Heart left ventricle (tissue), 16 donors: ENCODE results near the gene MAPK10. TPM values are rescaled to one million over a fixed set of nuclear protein-coding genes. Genes with fewer than 3 reads are reported as not detected.

Source experiments
- ATAC-seq, 4 donors: fragments of 200-7000 bp; cut with Tn5 transposase; one replicate each; pipeline ENCODE4 v1.9.1; 2020 to 2022; ENCODE audit warnings: moderate library complexity in 4 of 4, mild to moderate bottlenecking in 3 of 4, moderate number of reproducible peaks in 1 of 4
- DNase-seq, 5 donors: peaks; one replicate each; pipeline ENCODE4 v3.0.0-alpha.2; 2020
- H3K27ac ChIP-seq, 12 donors: fragments of 200-600 bp; sonication (generic) in 4 of 12; one replicate each; pipeline versions ENCODE4 v1.5.0 to v1.8.0; 2016 to 2022; ENCODE audit warnings: mild to moderate bottlenecking in 2 of 12
- H3K27me3 ChIP-seq, 9 donors: fragments of 200-600 bp; sonication (generic) in 2 of 9; one replicate each; pipeline versions ENCODE4 v1.5.1 to v1.8.0; 2016 to 2022; ENCODE audit warnings: mild to moderate bottlenecking in 3 of 9
- H3K36me3 ChIP-seq, 9 donors: fragments of 200-600 bp; sonication (generic) in 2 of 9; one replicate each; pipeline versions ENCODE4 v1.5.0 to v1.8.0; 2018 to 2022; ENCODE audit warnings: mild to moderate bottlenecking in 2 of 9
- H3K4me1 ChIP-seq, 12 donors: fragments of 200-600 bp; sonication (generic) in 4 of 12; one replicate each; pipeline versions ENCODE4 v1.5.0 to v1.8.0; 2016 to 2022; ENCODE audit warnings: mild to moderate bottlenecking in 3 of 12
- H3K4me3 ChIP-seq, 12 donors: fragments of 200-600 bp; sonication (generic) in 4 of 12; one replicate each; pipeline versions ENCODE4 v1.5.0 to v1.8.0; 2017 to 2022; ENCODE audit warnings: mild to moderate bottlenecking in 9 of 12, moderate library complexity in 4 of 12
- H3K9me3 ChIP-seq, 12 donors: fragments of 200-600 bp; sonication (generic) in 4 of 12; one replicate each; pipeline versions ENCODE4 v1.5.0 to v1.8.0; 2016 to 2022; ENCODE audit warnings: mild to moderate bottlenecking in 1 of 12
- POLR2A ChIP-seq, 2 donors: fragments of 450-650 bp; IDR thresholded peaks; one replicate each; pipeline ENCODE4 v1.6.1; 2017; ENCODE audit warnings: antibody characterized with exemption in 2 of 2, mild to moderate bottlenecking in 2 of 2, moderate library complexity in 2 of 2
- WGBS, 4 donors: extraction: QIAGEN DNeasy Blood & Tissue Kit in 2 of 4; methylation state at CpG; one replicate each; pipeline versions ENCODE4 v1.1.5 to v1.1.7; 2013 to 2018; 5-methylcytosine and 5-hydroxymethylcytosine counted together
- intact Hi-C, 10 donors: fragments of 100-400 bp; cut with DNase I; formaldehyde crosslinking; loops; one replicate each; pipeline versions ENCODE4 v1.11.1 to v1.14.2; 2022
- polyA plus RNA-seq, 2 donors: library from polyadenylated mRNA; stranded (reverse); fragments of 200-250 nt; gene quantifications; one replicate each; pipeline ENCODE4 v1.2.3, GENCODE V29; 2013
- total RNA-seq, 9 donors: library from RNA; depleted of rRNA in 2 of 9; stranded (reverse); fragments of >200 nt in 2 of 9; fragmentation: NEBNext Ultra II Directional in 3 of 9; extraction: Animal tissue kit (Norgen Biotek cat#: 25700) in 3 of 9; gene quantifications; one replicate each; pipeline versions ENCODE4 v1.1.0 to v1.2.4, GENCODE V29; 2016 to 2023
- TF ChIP-seq, protein P1 (sequence below), 12 donors: fragments of 200-600 bp; sonication (generic) in 4 of 12; IDR thresholded peaks; one replicate each; pipeline versions ENCODE4 v1.5.0 to v1.8.0; 2018 to 2022; ENCODE audit warnings: antibody characterized with exemption in 12 of 12, mild to moderate bottlenecking in 5 of 12
- donor health status: ischemic (EF 13 %, LVEDD 7.1; RV severe dilation, severe dysfunction).
- donor health status: healthy with polysubstance abuse.
- donor health status: DM: no; HTN: yes; CAD: no.
- donor health status: DM: no; HTN: no; CAD: no.
- donor health status: ischemic (EF 25% LVEDD 6.9; RV normal size, moderate dysfunction).
- donor health status: ischemic (EF 25% LVEDD 5.7; RV mildly dilated, moderate dysfunction).
- donor health status: healthy.
- donor health status: DM: yes; HTN: yes; CAD: no.
- donor health status: ischemic (EF 35%, LVEDD 5.7; RV mildly dilated, moderate dysfunction).
- donor health status: nonischemic (EF 11% LVEDD 7.7; RV severe dilation, severe dysfunction).
- donor health status: DM: yes; HTN: yes; CAD: no.
- donor health status: PGD.
- donor health status: ischemic (EF 29% LVEDD 5.4; RV normal size, mild dysfunction).
- donor health status: nonischemic (EF 23%, LVEDD 6.1; RV moderate dilation, normal function).

The MAPK10 gene
- total and polyA plus RNA-seq, 11 donors = 0.87 to 14.1 (median 2.7) TPM

DNA sequence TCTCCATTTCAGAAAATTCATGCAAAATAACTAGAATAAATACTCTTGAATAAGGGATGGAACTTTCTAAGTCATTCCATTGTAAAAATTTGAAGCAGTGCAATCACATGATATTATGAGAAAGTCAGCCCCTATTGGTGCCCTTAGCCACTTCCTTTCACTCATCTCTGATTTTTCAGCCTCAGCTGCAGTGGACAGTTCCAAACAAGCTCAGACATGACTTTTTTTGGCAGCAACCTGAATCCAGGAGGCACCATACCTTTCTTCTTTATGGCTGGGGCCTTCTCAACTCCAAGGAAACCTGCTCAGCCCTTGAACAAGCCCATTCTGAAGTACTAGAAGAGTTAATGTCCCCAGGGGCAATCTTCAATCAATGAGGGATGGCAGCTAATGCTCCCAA, 40.5 kb downstream of the MAPK10 start:
- DNase-seq = no peak
- H3K4me1 ChIP-seq = no peaks in the 10 kb centered on the region
- intact Hi-C loops = no loop called here
- H3K9me3 ChIP-seq = no peaks in the 10 kb centered on the region
- no peak overlapping the region for H3K4me3 ChIP-seq
- no peaks in the 10 kb centered on the region for H3K36me3 ChIP-seq
- H3K27me3 ChIP-seq = no peaks in the 10 kb centered on the region
- no peak overlapping the region for H3K27ac ChIP-seq
- TF ChIP-seq, protein P1, sequence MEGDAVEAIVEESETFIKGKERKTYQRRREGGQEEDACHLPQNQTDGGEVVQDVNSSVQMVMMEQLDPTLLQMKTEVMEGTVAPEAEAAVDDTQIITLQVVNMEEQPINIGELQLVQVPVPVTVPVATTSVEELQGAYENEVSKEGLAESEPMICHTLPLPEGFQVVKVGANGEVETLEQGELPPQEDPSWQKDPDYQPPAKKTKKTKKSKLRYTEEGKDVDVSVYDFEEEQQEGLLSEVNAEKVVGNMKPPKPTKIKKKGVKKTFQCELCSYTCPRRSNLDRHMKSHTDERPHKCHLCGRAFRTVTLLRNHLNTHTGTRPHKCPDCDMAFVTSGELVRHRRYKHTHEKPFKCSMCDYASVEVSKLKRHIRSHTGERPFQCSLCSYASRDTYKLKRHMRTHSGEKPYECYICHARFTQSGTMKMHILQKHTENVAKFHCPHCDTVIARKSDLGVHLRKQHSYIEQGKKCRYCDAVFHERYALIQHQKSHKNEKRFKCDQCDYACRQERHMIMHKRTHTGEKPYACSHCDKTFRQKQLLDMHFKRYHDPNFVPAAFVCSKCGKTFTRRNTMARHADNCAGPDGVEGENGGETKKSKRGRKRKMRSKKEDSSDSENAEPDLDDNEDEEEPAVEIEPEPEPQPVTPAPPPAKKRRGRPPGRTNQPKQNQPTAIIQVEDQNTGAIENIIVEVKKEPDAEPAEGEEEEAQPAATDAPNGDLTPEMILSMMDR (IDR thresholded peaks at IDR 0.05) = no peak
- no peak for TF ChIP-seq POLR2A (IDR thresholded peaks at IDR 0.05)
- ATAC-seq = no peak

DNA sequence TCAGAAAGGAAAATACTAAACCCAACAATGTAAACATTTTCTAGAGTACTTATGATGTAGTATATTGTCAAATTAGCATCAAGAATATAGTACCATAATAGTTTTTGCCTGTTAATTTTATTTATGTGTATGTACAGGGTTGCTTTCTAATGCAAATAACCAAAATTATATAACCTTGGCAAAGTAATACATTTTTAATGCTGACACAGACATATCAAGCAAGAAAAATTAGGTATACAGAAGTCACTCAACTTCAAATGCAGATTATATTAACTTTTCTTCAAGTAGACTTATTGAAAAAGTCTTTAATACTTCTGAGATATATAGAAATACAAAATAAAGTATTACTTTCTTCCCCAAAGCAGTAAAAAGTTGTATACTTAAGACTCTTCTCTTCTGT, 44.3 kb downstream of the MAPK10 start:
- Histone ChIP-seq H3K27me3 (no peaks in the 10 kb centered on the region), H3K9me3 (no peaks in the 10 kb centered on the region), H3K36me3 (no peaks in the 10 kb centered on the region), H3K4me1 (no peaks in the 10 kb centered on the region), H3K4me3 (no peak overlapping the region), H3K27ac (no peak overlapping the region)
- no peak for TF ChIP-seq POLR2A (IDR thresholded peaks at IDR 0.05)
- TF ChIP-seq, protein P1 (IDR thresholded peaks at IDR 0.05) = no peak
- DNase-seq = no peak
- ATAC-seq = no peak
- intact Hi-C loops = no loop called here

DNA sequence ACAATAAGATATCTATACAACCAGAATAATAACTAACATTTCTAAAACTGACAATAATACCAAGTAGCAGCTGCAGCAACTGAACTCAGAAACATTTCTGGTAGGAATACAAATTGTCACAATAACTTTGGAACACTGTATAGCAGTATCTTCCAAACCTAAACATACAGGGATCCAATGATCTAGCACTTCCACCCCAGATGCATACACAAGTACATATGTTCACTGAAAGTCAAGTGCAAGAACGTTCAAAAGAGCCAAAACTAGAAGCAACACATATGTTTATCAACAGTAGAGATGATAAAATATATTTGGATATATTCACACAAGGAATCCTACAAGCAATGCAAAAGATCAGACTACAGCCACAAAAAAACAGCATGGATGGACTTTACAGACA, 46.2 kb downstream of the MAPK10 start:
- H3K4me1 ChIP-seq = no peaks in the 10 kb centered on the region
- ATAC-seq (no peak), DNase-seq (no peak)
- TF ChIP-seq POLR2A (IDR thresholded peaks at IDR 0.05) = no peak
- TF ChIP-seq, protein P1 (IDR thresholded peaks at IDR 0.05) = no peak
- no peaks in the 10 kb centered on the region for H3K9me3 ChIP-seq
- 22 to 51% (median 38%) methylated on average over 1 of the region's 1 CpG for WGBS, 4 donors
- H3K27ac ChIP-seq = no peak overlapping the region
- H3K36me3 ChIP-seq = no peaks in the 10 kb centered on the region
- H3K27me3 ChIP-seq = no peaks in the 10 kb centered on the region
- H3K4me3 ChIP-seq = no peak overlapping the region
- intact Hi-C loops = no loop called here

DNA sequence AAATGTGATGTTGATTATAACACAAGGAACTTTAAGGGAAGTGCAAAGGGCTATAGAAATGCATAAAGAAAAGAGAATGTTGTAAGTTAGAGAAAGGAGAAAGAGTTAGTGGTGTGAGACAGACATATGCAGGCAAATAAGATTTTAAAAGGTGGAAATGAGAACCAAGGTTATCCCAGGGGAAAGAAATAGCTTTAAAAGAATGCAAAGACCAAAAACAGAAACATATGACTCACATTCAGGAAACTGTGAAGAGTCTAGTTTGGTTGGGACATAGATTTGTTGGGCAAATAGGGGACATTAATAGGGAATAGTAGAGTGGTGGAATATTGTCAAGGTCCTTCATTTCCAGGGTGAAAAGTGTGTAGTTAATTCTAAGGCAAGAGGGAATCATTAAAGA, 52.4 kb downstream of the MAPK10 start:
- Histone ChIP-seq H3K36me3 (no peaks in the 10 kb centered on the region), H3K9me3 (peaks cover 0 to 8% (median 0%) of the 10 kb centered on the region in 12 donors)
- ATAC-seq = no peak

More for the DNA sequence above, 52.4 kb downstream of the MAPK10 start:
- Histone ChIP-seq H3K4me3 (no peak overlapping the region), H3K27ac (no peak overlapping the region), H3K4me1 (no peaks in the 10 kb centered on the region), H3K27me3 (no peaks in the 10 kb centered on the region)
- no peak for TF ChIP-seq POLR2A (IDR thresholded peaks at IDR 0.05)
- TF ChIP-seq, protein P1 (IDR thresholded peaks at IDR 0.05) = no peak
- intact Hi-C loops = no loop called here
- DNase-seq = no peak
